ENCODE measurements around the gene CASP14.
"Not testable (repeated sequence)": the region's sequence is repeated elsewhere in the genome, so short reads cannot be mapped to it uniquely, and the experiment has no call there.

The CASP14 gene, protein sequence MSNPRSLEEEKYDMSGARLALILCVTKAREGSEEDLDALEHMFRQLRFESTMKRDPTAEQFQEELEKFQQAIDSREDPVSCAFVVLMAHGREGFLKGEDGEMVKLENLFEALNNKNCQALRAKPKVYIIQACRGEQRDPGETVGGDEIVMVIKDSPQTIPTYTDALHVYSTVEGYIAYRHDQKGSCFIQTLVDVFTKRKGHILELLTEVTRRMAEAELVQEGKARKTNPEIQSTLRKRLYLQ

DNA sequence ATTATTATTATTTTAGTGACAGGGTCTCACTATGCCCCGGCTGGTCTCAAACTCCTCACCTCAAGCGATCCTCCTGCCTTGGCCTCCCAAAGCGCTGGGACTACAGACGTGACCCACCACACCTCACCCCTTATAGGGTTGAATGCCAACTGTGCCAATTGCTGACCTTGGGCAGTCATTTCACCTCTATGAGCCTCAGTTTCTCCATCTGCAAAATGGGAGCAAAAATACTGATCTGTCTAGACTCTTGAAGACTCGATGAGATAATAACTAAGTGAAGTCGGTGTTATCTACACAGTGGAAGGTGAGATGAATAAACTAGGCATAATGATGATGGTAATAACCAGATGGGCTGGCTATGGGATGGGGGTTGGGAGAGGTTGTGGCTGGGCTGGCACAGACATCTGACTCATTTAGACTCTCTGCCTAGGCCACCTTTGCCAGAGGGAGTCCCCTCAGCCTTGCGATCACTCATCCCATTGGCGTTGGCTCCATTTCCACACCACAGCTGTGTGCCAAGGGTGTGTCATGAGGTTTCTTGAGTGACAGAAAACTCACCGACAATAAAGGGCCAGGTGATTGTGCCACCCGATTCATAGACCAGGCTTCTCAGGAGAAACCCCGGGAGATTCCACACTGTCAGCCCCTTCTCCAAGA lies at the start of gene CASP14:
TSS of gene CASP14 (plus strand) at position 596 of the 657 bp plus-strand sequence. CDS start 2,772 bp downstream, outside the sequence.
- in situ Hi-C loops (cut with HindIII; ENCODE audit: low sequenced_read_pairs): no loop called here

DNA sequence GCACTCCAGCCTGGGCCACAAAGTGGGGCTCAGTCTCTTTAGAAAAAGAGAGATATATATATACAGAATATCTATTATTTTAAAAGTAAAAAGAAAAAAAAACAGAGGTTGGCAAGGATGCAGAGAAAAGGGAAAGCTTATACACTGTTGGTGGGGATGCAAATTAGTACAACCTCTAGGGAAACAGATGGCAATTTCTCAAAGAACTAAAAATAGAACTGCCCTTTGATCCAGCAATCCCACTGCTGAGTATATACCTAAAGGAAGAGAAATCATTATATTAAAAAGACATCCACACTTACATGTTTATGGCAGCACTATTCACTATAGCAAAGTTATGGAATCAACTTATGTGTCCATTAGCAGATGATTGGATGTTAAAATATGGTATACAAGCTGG lies 41.0 kb upstream of the CASP14 start:
- in situ Hi-C loops (cut with HindIII; ENCODE audit: low sequenced_read_pairs): no loop called here

- in situ Hi-C loops (cut with HindIII; ENCODE audit: low sequenced_read_pairs): no loop called here
Observed at GRCh38 chr19:15010501-15011300, 38.6 kb upstream of the CASP14 start.

- in situ Hi-C loops (cut with HindIII; ENCODE audit: low sequenced_read_pairs): no loop called here
Observed at GRCh38 chr19:15014579-15014978, 34.7 kb upstream of the CASP14 start.

- in situ Hi-C loops (cut with HindIII; ENCODE audit: low sequenced_read_pairs): no loop called here
Observed at GRCh38 chr19:15015946-15016542, 33.2 kb upstream of the CASP14 start.

DNA sequence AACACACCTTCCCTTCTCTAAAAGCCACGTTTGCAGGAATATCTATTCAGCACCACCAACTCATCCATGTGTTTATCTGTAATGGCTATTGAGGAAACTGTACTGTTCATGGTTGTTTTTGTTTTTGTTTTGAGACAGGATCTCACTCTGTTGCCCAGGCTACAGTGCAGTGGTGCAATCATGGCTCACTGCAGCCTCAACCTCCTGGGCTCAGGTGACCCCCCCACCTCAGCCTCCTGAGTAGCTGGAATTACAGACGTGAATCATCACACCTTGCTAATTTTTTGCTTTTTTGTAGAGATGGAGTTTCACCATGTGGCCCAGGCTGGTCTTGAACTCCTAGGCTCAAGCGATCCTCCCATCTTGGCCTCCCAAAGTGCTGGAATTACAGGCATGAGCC lies 30.4 kb upstream of the CASP14 start:
- in situ Hi-C loops (cut with HindIII; ENCODE audit: low sequenced_read_pairs): not testable (repeated sequence)

GRCh38 chr19:15021286-15022007 lies 27.8 kb upstream of the CASP14 start:
- in situ Hi-C loops (cut with HindIII; ENCODE audit: low sequenced_read_pairs): no loop called here

DNA sequence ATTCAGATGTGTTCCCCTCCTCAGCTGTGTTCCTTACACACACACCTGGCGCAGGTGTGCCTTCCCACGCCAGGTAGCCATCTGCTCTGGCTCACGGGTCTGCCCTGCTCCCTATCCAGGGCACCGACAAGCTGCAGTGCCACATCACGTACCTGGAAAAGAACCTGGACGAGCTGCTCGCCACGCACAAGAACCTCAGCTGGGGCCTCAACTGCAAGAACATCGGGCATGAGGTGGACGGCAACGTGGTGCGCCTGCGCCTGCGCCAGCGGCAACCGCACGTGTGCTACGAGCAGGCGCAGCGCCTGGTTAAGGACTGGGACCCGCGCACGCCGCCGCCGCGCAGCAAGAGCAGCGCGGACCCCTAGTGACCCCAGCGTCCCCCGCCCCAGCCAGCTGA lies 26.5 kb upstream of the CASP14 start:
- in situ Hi-C loops (cut with HindIII; ENCODE audit: low sequenced_read_pairs): no loop called here

DNA sequence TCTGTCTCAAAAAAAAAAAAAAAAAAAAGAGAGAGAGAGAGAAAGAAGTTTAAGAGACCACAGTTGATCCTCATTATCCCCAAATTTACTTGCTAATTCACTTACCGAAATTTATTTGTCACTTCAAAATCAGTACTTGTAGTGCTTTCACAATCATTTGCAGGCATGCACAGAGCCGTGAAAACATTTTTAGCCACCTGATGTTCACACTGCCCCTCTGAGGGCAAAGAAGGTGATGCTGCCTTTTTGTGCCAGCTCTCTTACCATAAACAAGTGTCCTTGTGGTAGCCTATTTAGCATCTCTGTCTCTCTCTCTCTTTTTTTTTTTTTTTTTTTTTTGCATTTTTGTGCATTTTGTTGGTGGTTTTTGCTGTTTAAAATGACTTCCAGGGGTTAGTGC lies 24.1 kb upstream of the CASP14 start:
- in situ Hi-C loops (cut with HindIII; ENCODE audit: low sequenced_read_pairs): no loop called here

- in situ Hi-C loops (cut with HindIII; ENCODE audit: low sequenced_read_pairs): no loop called here
Observed at GRCh38 chr19:15028490-15028889, 20.8 kb upstream of the CASP14 start.

GRCh38 chr19:15031675-15032074 lies 17.6 kb upstream of the CASP14 start:
- in situ Hi-C loops (cut with HindIII; ENCODE audit: low sequenced_read_pairs): no loop called here

DNA sequence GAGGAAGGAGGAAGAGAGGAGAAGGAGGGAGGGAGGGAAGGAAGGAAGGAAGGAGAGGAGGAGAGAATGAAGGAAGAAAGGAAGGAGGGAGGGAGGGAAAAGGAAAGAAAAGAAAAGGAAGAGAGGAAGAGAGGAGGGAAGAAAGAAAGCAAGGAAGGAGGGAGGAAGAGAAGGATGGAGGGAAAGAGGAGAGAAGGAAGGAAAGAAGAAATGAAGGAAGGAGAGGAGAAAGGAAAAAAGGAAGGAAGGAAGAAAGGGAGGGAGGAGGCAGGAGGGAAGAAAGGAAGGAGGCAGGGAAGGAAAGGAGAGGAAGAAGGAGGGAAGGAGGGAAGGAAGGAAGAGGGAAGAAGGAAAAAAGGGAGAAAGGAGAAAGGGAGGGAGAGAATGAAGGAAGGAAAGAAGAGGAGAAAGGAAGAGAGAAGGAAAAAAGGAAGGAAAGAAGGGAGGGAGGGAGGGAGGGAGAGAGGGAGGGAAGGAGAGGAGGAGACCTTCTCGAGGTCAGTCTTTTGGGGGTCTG lies 13.4 kb upstream of the CASP14 start:
- in situ Hi-C loops (cut with HindIII; ENCODE audit: low sequenced_read_pairs): no loop called here

DNA sequence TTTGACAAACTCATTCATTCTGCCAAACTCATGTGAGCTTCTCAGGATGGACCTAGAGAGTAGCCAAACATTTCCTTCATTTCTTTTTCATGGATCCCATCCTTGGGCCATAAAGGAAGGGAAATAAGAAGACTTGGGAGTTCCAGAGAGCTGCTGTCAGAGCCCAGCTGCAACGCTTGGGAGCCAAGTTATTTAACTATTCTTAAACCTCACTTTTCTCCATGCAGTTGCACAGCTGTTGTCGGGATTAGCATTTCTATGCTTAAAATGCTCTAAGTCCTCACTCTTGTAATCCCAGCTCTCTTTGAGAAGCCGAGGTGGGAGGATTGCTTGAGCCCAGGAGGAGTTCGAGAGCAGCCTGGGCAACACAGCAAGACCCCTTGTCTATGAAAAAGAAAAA lies 11.7 kb upstream of the CASP14 start:
- in situ Hi-C loops (cut with HindIII; ENCODE audit: low sequenced_read_pairs): no loop called here

- in situ Hi-C loops (cut with HindIII; ENCODE audit: low sequenced_read_pairs): no loop called here
Observed at GRCh38 chr19:15038294-15038693, 11.0 kb upstream of the CASP14 start.

DNA sequence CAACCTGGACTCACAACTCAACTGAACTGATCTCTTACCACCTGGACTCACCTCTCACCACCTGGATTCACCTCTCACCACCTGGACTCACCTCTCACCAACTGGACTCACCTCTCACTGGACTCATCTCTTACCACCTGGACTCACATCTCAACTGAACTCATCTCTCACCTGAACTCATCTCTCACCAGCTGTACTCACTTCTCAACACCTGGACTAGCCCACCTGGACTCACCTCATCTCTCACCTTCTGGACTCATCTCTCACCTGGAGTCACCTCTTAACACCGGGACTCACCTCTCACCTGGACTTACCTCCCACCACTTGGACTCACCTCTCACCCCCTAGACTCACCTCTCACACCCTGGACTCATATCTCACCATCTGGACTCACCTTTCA lies 7.3 kb upstream of the CASP14 start:
- in situ Hi-C loops (cut with HindIII; ENCODE audit: low sequenced_read_pairs): no loop called here

DNA sequence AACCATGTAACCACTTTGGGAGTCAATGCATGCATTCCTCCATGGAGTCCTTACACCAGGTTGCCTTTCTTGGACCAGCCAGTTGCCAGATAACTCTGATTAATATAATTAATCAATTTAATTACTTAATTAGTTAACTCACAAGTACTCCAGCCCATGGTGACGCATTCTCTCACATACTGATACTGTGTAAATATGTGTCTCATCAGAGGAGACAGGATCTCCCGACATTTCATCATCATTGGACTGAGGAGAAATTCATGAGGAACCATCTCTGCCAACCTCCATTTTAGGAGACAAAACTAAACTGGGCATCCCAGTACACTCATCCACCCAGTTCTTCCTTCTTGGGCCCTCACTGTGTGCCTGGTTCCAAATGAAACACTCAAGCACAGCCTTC lies 6.5 kb upstream of the CASP14 start:
- in situ Hi-C loops (cut with HindIII; ENCODE audit: low sequenced_read_pairs): no loop called here

DNA sequence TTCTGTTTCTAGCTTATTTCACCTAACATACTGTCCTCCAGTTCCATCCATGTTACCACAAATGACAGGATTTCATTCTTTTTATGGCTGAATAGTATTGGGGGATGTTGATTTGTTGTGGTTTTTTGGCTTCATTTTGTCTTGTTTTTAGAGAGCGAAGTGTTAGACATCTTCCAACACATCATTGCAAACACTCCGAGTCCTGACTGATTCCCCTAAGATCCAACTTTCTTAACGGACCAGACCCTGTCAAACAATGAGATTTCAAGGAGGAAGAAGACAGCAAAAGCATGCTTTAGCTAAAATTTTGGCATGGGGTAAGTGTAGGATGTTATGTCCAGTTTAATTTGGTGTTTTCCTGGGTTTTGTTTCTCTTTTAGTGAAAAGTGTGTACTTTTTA lies 3.8 kb upstream of the CASP14 start:
- in situ Hi-C loops (cut with HindIII; ENCODE audit: low sequenced_read_pairs): no loop called here

- in situ Hi-C loops (cut with HindIII; ENCODE audit: low sequenced_read_pairs): no loop called here
Observed at GRCh38 chr19:15047680-15048079, 1.6 kb upstream of the CASP14 start.

- in situ Hi-C loops (cut with HindIII; ENCODE audit: low sequenced_read_pairs): no loop called here
Observed at GRCh38 chr19:15048128-15048527, 1.2 kb upstream of the CASP14 start.

DNA sequence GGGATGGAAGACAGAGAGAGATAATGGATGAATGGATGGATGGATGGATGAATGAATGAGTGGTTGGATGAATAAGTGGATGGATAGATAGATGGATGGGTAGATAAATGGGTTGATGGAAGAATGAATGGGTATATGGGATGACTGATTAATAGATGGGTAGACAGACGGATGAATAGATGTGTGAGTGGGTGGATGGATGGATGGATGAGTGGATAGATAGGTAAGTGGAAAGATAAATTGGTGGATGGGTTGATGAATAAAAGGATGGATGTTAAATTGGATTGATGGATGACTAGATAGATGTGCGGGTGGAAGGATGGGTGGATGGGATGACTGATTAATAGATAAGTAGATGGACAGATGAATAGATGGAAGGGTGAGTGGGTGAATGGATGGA lies 1.4 kb downstream of the CASP14 start:
- in situ Hi-C loops (cut with HindIII; ENCODE audit: low sequenced_read_pairs): no loop called here

DNA sequence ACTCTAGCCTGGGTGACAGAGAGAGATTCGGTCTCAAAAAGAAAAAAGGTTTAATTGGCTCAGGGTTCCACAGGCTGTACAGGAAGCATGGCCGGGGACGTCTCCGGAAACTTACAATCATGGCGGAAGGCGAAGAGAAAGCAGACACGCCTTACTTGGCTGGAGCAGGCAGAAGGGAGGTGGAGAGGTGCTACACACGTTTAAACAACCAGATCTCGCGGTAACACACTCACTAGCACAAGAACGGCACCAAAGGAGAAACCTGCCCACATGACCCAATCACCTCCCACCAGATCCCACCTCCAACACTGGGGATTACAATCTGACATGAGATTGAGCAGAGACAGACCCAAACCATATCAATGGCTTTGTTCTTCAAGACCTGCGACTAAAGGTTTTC lies 12.8 kb downstream of the CASP14 start:
- in situ Hi-C loops (cut with HindIII; ENCODE audit: low sequenced_read_pairs): no loop called here

All from endothelial cell of hepatic sinusoid (primary cell).